ENCODE results near the gene ANKRD9.

GRCh38 chr14:102504328-102504999 is 5.1 kb downstream of the ANKRD9 start:
- TF ChIP-seq CTCF (IDR thresholded peaks at IDR 0.05 in 8 of 11, conservative IDR thresholded peaks at IDR 0.05 in 3 of 11) (no peak), POLR2AphosphoS5 (IDR thresholded peaks at IDR 0.05) (peak in 1 of 3 donors; percentile 39), POLR2A (IDR thresholded peaks at IDR 0.05) (no peak)

Data from spleen (tissue), 7 donors.